Ovary (tissue), 3 donors: ENCODE data around the gene STAT4.

Experiments used
- CTCF ChIP-seq, 3 donors: fragments of 450-650 bp in 2 of 3; fragments of 200-600 bp in 1 of 3; IDR thresholded peaks; one replicate each; pipeline versions ENCODE4 v1.5.1 to v1.8.0; 2016 to 2022; ENCODE audit warnings: antibody characterized with exemption in 3 of 3, mild to moderate bottlenecking in 1 of 3
- EP300 ChIP-seq: sonication (generic); formaldehyde crosslinking; IDR thresholded peaks from one replicate; pipeline ENCODE4 v1.6.1; 2017; ENCODE audit warnings: antibody characterized with exemption
- POLR2A ChIP-seq: fragments of 450-650 bp; IDR thresholded peaks from one replicate; pipeline ENCODE4 v1.6.1; 2017; ENCODE audit warnings: antibody characterized with exemption, mild to moderate bottlenecking, moderate library complexity
- donor health status: DM: no; HTN: no; CAD: no.

- TF ChIP-seq CTCF (IDR thresholded peaks at IDR 0.05) (no peak), EP300 (no peak), POLR2A (no peak)
Observed at GRCh38 chr2:191117341-191117740, 33.5 kb downstream of the STAT4 start.
